ENCODE results near the gene OPN4. TPM values are rescaled to one million over a fixed set of nuclear protein-coding genes. Genes with fewer than 3 reads are reported as not detected.
"Not testable (repeated sequence)": the region's sequence is repeated elsewhere in the genome, so short reads cannot be mapped to it uniquely, and the experiment has no call there.

The OPN4 gene
- total RNA-seq, 5 donors from 2014 or later (not counting 1 experiment from before 2014, with no cell fraction given) = not detected

- WGBS (ENCODE audit: insufficient coverage) = 70% methylated on average over 2 of the region's 4 CpGs
- H3K9me3 ChIP-seq = no peaks in the 10 kb centered on the region
- H3K4me3 Mint-ChIP-seq = no peak overlapping the region
- H3K9me3 Mint-ChIP-seq = peaks cover 2 to 4% (median 4%) of the 10 kb centered on the region in 3 donors
- CTCF ChIA-PET = no interaction called here
- POLR2A ChIA-PET = no interaction called here
- peaks cover 0 to 14% of the 10 kb centered on the region in 2 experiments for H3K27me3 ChIP-seq (replicated peaks in 1 of 2; ENCODE audit: control insufficient read depth in 2 of 2, extremely low read depth in 1 of 2, insufficient read depth in 2 of 2, low read length in 1 of 2)
- no peaks in the 10 kb centered on the region for H3K4me1 ChIP-seq (ENCODE audit: control insufficient read depth in 1 of 2, extremely low read depth in 1 of 2, insufficient read depth in 2 of 2, low read length in 2 of 2)
- ATAC-seq (replicated peaks in 1 of 4) = no peak
- no peak overlapping the region for H3K27ac ChIP-seq (ENCODE audit: low read length)
- H3K36me3 ChIP-seq (ENCODE audit: control insufficient read depth in 2 of 2, extremely low read depth in 1 of 2, insufficient read depth in 1 of 2, low read length in 1 of 2) = no peaks in the 10 kb centered on the region
- H3K36me3 Mint-ChIP-seq = no peaks in the 10 kb centered on the region
- no peak for DNase-seq
- H3K4me1 Mint-ChIP-seq = no peaks in the 10 kb centered on the region
- H3K4me3 ChIP-seq (ENCODE audit: control insufficient read depth in 1 of 2, extremely low read depth in 1 of 2, low read length in 1 of 2) = no peak overlapping the region
- no peak overlapping the region for H3K27ac Mint-ChIP-seq
- H3K27me3 Mint-ChIP-seq = peaks cover 20 to 32% of the 10 kb centered on the region in 2 donors
These were observed 39.5 kb upstream of the OPN4 start for GRCh38 chr10:86614853-86615252.

DNA sequence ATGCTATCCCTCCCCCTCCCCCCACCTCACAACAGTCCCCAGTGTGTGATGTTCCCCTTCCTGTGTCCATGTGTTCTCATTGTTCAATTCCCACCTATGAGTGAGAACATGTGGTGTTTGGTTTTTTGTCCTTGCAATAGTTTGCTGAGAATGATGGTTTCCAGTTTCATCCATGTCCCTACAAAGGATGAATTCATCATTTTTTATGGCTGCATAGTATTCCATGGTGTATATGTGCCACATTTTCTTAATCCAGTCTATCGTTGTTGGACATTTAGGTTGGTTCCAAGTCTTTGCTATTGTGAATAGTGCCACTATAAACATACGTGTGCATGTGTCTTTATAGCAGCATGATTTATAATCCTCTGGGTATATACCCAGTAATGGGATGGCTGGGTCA, 37.1 kb upstream of the OPN4 start:
- H3K4me1 Mint-ChIP-seq; POLR2A ChIA-PET; H3K9me3 Mint-ChIP-seq; H3K36me3 Mint-ChIP-seq; H3K4me3 ChIP-seq (ENCODE audit: control insufficient read depth in 1 of 2, extremely low read depth in 1 of 2, low read length in 1 of 2); H3K27ac Mint-ChIP-seq; H3K4me1 ChIP-seq (ENCODE audit: control insufficient read depth in 1 of 2, extremely low read depth in 1 of 2, insufficient read depth in 2 of 2, low read length in 2 of 2); H3K4me3 Mint-ChIP-seq; H3K27me3 ChIP-seq (replicated peaks in 1 of 2; ENCODE audit: control insufficient read depth in 2 of 2, extremely low read depth in 1 of 2, insufficient read depth in 2 of 2, low read length in 1 of 2); ATAC-seq (replicated peaks in 1 of 4); H3K36me3 ChIP-seq (ENCODE audit: control insufficient read depth in 2 of 2, extremely low read depth in 1 of 2, insufficient read depth in 1 of 2, low read length in 1 of 2); H3K9me3 ChIP-seq; CTCF ChIA-PET; DNase-seq; H3K27ac ChIP-seq (ENCODE audit: low read length): not testable (repeated sequence)
- H3K27me3 Mint-ChIP-seq = peaks cover 17 to 18% of the 10 kb centered on the region in 2 donors
- no CpG with 5 or more reads among the region's 2 CpGs for WGBS (ENCODE audit: insufficient coverage)

DNA sequence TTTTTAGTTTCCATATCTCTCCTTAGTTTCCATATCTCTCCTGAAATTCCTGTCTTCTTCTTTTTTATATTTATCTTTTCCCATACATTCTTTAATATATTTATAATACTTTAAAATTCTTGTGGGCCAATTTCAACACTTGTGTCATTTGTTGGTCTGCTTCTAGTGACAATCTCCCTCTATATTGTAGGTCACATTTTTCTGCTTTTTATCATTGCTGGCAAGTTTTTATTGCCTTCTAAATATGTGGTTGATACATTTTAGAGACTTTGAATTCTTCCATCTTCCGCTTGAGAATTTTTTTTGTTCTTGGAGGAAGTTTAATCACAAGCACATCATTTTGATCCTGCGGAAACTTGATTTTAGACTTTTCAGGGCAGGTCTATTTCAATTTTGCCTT, 26.0 kb upstream of the OPN4 start:
- Histone ChIP-seq H3K36me3 (ENCODE audit: control insufficient read depth in 2 of 2, extremely low read depth in 1 of 2, insufficient read depth in 1 of 2, low read length in 1 of 2) (no peaks in the 10 kb centered on the region), H3K9me3 (no peaks in the 10 kb centered on the region), H3K27me3 (replicated peaks in 1 of 2; ENCODE audit: control insufficient read depth in 2 of 2, extremely low read depth in 1 of 2, insufficient read depth in 2 of 2, low read length in 1 of 2) (peaks cover 12 to 30% of the 10 kb centered on the region in 2 experiments), H3K4me1 (ENCODE audit: control insufficient read depth in 1 of 2, extremely low read depth in 1 of 2, insufficient read depth in 2 of 2, low read length in 2 of 2) (no peaks in the 10 kb centered on the region), H3K27ac (ENCODE audit: low read length) (no peak overlapping the region), H3K4me3 (ENCODE audit: control insufficient read depth in 1 of 2, extremely low read depth in 1 of 2, low read length in 1 of 2) (no peak overlapping the region)
- peaks cover 0 to 2% (median 0%) of the 10 kb centered on the region in 3 donors for H3K4me1 Mint-ChIP-seq
- POLR2A ChIA-PET = no interaction called here
- DNase-seq (no peak), ATAC-seq (replicated peaks in 1 of 4) (no peak)
- no peak overlapping the region for H3K4me3 Mint-ChIP-seq
- peak overlapping the region in 1 of 2 donors; percentile 21 for H3K27ac Mint-ChIP-seq
- CTCF ChIA-PET = no interaction called here
- WGBS (ENCODE audit: insufficient coverage) = 83% methylated on average over 1 of the region's 2 CpGs
- no peaks in the 10 kb centered on the region for H3K9me3 Mint-ChIP-seq
- H3K36me3 Mint-ChIP-seq = no peaks in the 10 kb centered on the region
- peaks cover 32 to 36% of the 10 kb centered on the region in 2 donors for H3K27me3 Mint-ChIP-seq

GRCh38 chr10:86630079-86630478, 24.3 kb upstream of the OPN4 start:
- Mint-ChIP-seq H3K27me3 (peaks cover 39 to 52% of the 10 kb centered on the region in 2 donors), H3K4me3 (no peak overlapping the region), H3K36me3 (no peaks in the 10 kb centered on the region), H3K9me3 (no peaks in the 10 kb centered on the region), H3K27ac (no peak overlapping the region), H3K4me1 (peaks cover 0 to 2% (median 0%) of the 10 kb centered on the region in 3 donors)
- Histone ChIP-seq H3K4me1 (ENCODE audit: control insufficient read depth in 1 of 2, extremely low read depth in 1 of 2, insufficient read depth in 2 of 2, low read length in 2 of 2) (no peaks in the 10 kb centered on the region), H3K27ac (ENCODE audit: low read length) (no peak overlapping the region), H3K36me3 (ENCODE audit: control insufficient read depth in 2 of 2, extremely low read depth in 1 of 2, insufficient read depth in 1 of 2, low read length in 1 of 2) (no peaks in the 10 kb centered on the region), H3K4me3 (ENCODE audit: control insufficient read depth in 1 of 2, extremely low read depth in 1 of 2, low read length in 1 of 2) (no peak overlapping the region), H3K27me3 (replicated peaks in 1 of 2; ENCODE audit: control insufficient read depth in 2 of 2, extremely low read depth in 1 of 2, insufficient read depth in 2 of 2, low read length in 1 of 2) (peaks cover 12 to 40% of the 10 kb centered on the region in 2 experiments), H3K9me3 (no peaks in the 10 kb centered on the region)
- CTCF ChIA-PET = no interaction called here
- DNase-seq = no peak
- WGBS (ENCODE audit: insufficient coverage) = no CpG with 5 or more reads among the region's 2 CpGs
- no peak for ATAC-seq (replicated peaks in 1 of 4)
- POLR2A ChIA-PET = no interaction called here

- no peak overlapping the region for H3K27ac ChIP-seq (ENCODE audit: low read length)
- POLR2A ChIA-PET = no interaction called here
- no peaks in the 10 kb centered on the region for H3K4me1 ChIP-seq (ENCODE audit: control insufficient read depth in 1 of 2, extremely low read depth in 1 of 2, insufficient read depth in 2 of 2, low read length in 2 of 2)
- Mint-ChIP-seq H3K36me3 (no peaks in the 10 kb centered on the region), H3K4me3 (no peak overlapping the region), H3K4me1 (peaks cover 0 to 2% (median 0%) of the 10 kb centered on the region in 3 donors), H3K9me3 (no peaks in the 10 kb centered on the region), H3K27me3 (peaks cover 40 to 60% of the 10 kb centered on the region in 2 donors), H3K27ac (no peak overlapping the region)
- no peaks in the 10 kb centered on the region for H3K36me3 ChIP-seq (ENCODE audit: control insufficient read depth in 2 of 2, extremely low read depth in 1 of 2, insufficient read depth in 1 of 2, low read length in 1 of 2)
- H3K4me3 ChIP-seq (ENCODE audit: control insufficient read depth in 1 of 2, extremely low read depth in 1 of 2, low read length in 1 of 2) = no peak overlapping the region
- H3K9me3 ChIP-seq = no peaks in the 10 kb centered on the region
- DNase-seq (no peak), ATAC-seq (replicated peaks in 1 of 4) (no peak)
- H3K27me3 ChIP-seq (replicated peaks in 1 of 2; ENCODE audit: control insufficient read depth in 2 of 2, extremely low read depth in 1 of 2, insufficient read depth in 2 of 2, low read length in 1 of 2) = peaks cover 12 to 41% of the 10 kb centered on the region in 2 experiments
- WGBS (ENCODE audit: insufficient coverage) = 10% methylated on average over 49 of the region's 49 CpGs
- CTCF ChIA-PET = no interaction called here
These were observed 22.1 kb upstream of the OPN4 start for GRCh38 chr10:86632009-86632800.

DNA sequence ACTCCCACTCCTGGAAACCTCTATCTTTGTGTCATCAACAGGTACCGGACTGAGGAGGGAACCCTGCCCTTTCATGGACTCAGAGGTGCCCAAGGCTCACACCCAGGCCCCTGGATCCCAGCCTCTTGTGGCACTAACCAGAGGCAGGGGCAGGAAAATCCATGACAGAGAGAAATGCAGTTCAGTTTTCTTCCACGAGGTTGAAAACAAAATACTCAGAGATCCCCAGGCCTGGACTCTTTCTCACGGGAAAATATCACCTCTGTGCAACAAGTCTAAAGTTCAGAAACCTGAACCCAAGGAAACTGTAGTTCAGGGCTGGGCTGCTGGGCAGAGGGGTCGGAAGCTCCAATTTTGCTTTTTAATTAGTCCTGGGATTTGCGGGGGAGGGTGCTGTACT, 21.4 kb upstream of the OPN4 start:
- H3K4me1 Mint-ChIP-seq = peaks cover 0 to 2% (median 0%) of the 10 kb centered on the region in 3 donors
- Histone ChIP-seq H3K36me3 (ENCODE audit: control insufficient read depth in 2 of 2, extremely low read depth in 1 of 2, insufficient read depth in 1 of 2, low read length in 1 of 2) (no peaks in the 10 kb centered on the region), H3K4me1 (ENCODE audit: control insufficient read depth in 1 of 2, extremely low read depth in 1 of 2, insufficient read depth in 2 of 2, low read length in 2 of 2) (no peaks in the 10 kb centered on the region), H3K27ac (ENCODE audit: low read length) (no peak overlapping the region), H3K9me3 (no peaks in the 10 kb centered on the region), H3K27me3 (replicated peaks in 1 of 2; ENCODE audit: control insufficient read depth in 2 of 2, extremely low read depth in 1 of 2, insufficient read depth in 2 of 2, low read length in 1 of 2) (peaks cover 12 to 41% of the 10 kb centered on the region in 2 experiments), H3K4me3 (ENCODE audit: control insufficient read depth in 1 of 2, extremely low read depth in 1 of 2, low read length in 1 of 2) (no peak overlapping the region)
- 30% methylated on average over 2 of the region's 5 CpGs for WGBS (ENCODE audit: insufficient coverage)
- ATAC-seq (replicated peaks in 1 of 4) (no peak), DNase-seq (no peak)
- H3K9me3 Mint-ChIP-seq = no peaks in the 10 kb centered on the region
- peak overlapping the region in 1 of 2 donors; percentile 11 for H3K27ac Mint-ChIP-seq
- ChIA-PET CTCF (no interaction called here), POLR2A (no interaction called here)
- H3K27me3 Mint-ChIP-seq = peaks cover 40 to 59% of the 10 kb centered on the region in 2 donors
- no peaks in the 10 kb centered on the region for H3K36me3 Mint-ChIP-seq
- H3K4me3 Mint-ChIP-seq = no peak overlapping the region
